Measurements from ENCODE around the gene FMN2. TPM values are rescaled to one million over a fixed set of nuclear protein-coding genes. Genes with fewer than 3 reads are reported as not detected.

Gene FMN2
- total RNA-seq, 4 donors from 2014 or later = 0.11 to 0.89 TPM; not detected in 2

- Histone ChIP-seq H3K4me3 (no peak overlapping the region), H3K4me1 (no peaks in the 10 kb centered on the region), H3K27ac (no peak overlapping the region), H3K27me3 (no peaks in the 10 kb centered on the region), H3K9me3 (no peaks in the 10 kb centered on the region), H3K36me3 (no peaks in the 10 kb centered on the region)
- no peak for TF ChIP-seq EP300 (IDR thresholded peaks at IDR 0.05)
- no peak for TF ChIP-seq POLR2AphosphoS5 (IDR thresholded peaks at IDR 0.05)
- TF ChIP-seq CTCF (IDR thresholded peaks at IDR 0.05) = no peak
- no peak for TF ChIP-seq POLR2A (IDR thresholded peaks at IDR 0.05)
- 74% methylated on average over 1 of the region's 1 CpG for WGBS
- DNase-seq (ENCODE audit: low spot score in 2 of 2) = no peak
These were observed 218.7 kb downstream of the FMN2 start for GRCh38 chr1:240310226-240310925.

GRCh38 chr1:240312872-240313271 lies 221.2 kb downstream of the FMN2 start:
- Histone ChIP-seq H3K9me3 (no peaks in the 10 kb centered on the region), H3K36me3 (no peaks in the 10 kb centered on the region), H3K27ac (no peak overlapping the region), H3K4me1 (no peaks in the 10 kb centered on the region), H3K4me3 (no peak overlapping the region), H3K27me3 (no peaks in the 10 kb centered on the region)
- TF ChIP-seq CTCF (IDR thresholded peaks at IDR 0.05) = no peak
- TF ChIP-seq POLR2A (IDR thresholded peaks at IDR 0.05) = no peak
- TF ChIP-seq POLR2AphosphoS5 (IDR thresholded peaks at IDR 0.05) = no peak
- TF ChIP-seq EP300 (IDR thresholded peaks at IDR 0.05) = no peak
- 75% methylated on average over 3 of the region's 3 CpGs for WGBS
- DNase-seq (ENCODE audit: low spot score in 2 of 2) = no peak

- no peaks in the 10 kb centered on the region for H3K36me3 ChIP-seq
- DNase-seq (ENCODE audit: low spot score in 2 of 2) = no peak
- TF ChIP-seq CTCF (IDR thresholded peaks at IDR 0.05) (no peak), EP300 (IDR thresholded peaks at IDR 0.05) (no peak), POLR2A (IDR thresholded peaks at IDR 0.05) (no peak), POLR2AphosphoS5 (IDR thresholded peaks at IDR 0.05) (no peak)
- H3K27me3 ChIP-seq = no peaks in the 10 kb centered on the region
- no peaks in the 10 kb centered on the region for H3K9me3 ChIP-seq
- 55% methylated on average over 3 of the region's 3 CpGs for WGBS
- no peaks in the 10 kb centered on the region for H3K4me1 ChIP-seq
- no peak overlapping the region for H3K4me3 ChIP-seq
- H3K27ac ChIP-seq = no peak overlapping the region
These were observed 223.4 kb downstream of the FMN2 start for GRCh38 chr1:240314845-240315801.

GRCh38 chr1:240319998-240320397 lies 228.3 kb downstream of the FMN2 start:
- TF ChIP-seq EP300 (IDR thresholded peaks at IDR 0.05) = no peak
- no peak for TF ChIP-seq POLR2AphosphoS5 (IDR thresholded peaks at IDR 0.05)
- TF ChIP-seq POLR2A (IDR thresholded peaks at IDR 0.05) = no peak
- TF ChIP-seq CTCF (IDR thresholded peaks at IDR 0.05) = no peak
- Histone ChIP-seq H3K4me1 (no peaks in the 10 kb centered on the region), H3K27ac (no peak overlapping the region), H3K27me3 (no peaks in the 10 kb centered on the region), H3K9me3 (no peaks in the 10 kb centered on the region), H3K36me3 (no peaks in the 10 kb centered on the region), H3K4me3 (no peak overlapping the region)
- DNase-seq (ENCODE audit: low spot score in 2 of 2) = no peak
- WGBS = 84% methylated on average over 3 of the region's 3 CpGs

GRCh38 chr1:240320659-240321058 lies 229.0 kb downstream of the FMN2 start:
- Histone ChIP-seq H3K4me3 (no peak overlapping the region), H3K4me1 (no peaks in the 10 kb centered on the region), H3K27me3 (no peaks in the 10 kb centered on the region), H3K36me3 (no peaks in the 10 kb centered on the region), H3K27ac (no peak overlapping the region), H3K9me3 (no peaks in the 10 kb centered on the region)
- TF ChIP-seq EP300 (IDR thresholded peaks at IDR 0.05) (no peak), CTCF (IDR thresholded peaks at IDR 0.05) (no peak), POLR2A (IDR thresholded peaks at IDR 0.05) (no peak), POLR2AphosphoS5 (IDR thresholded peaks at IDR 0.05) (no peak)
- WGBS = 83% methylated on average over 5 of the region's 5 CpGs
- DNase-seq (ENCODE audit: low spot score in 2 of 2) = no peak
